ENCODE results near the gene B9D1. TPM values are rescaled to one million over a fixed set of nuclear protein-coding genes. Genes with fewer than 3 reads are reported as not detected.

The B9D1 gene
- total RNA-seq, 1 experiment from 2014 or later, result 20.0 TPM

GRCh38 chr17:19331543-19332245 is 30.8 kb downstream of the B9D1 start:
- H3K9ac ChIP-seq (ENCODE audit: low read length), result no peak overlapping the region
- ChIA-PET RAD21 (ENCODE audit: low non-redundant PET in 1 of 2, low total read pairs in 2 of 2, uncharacterized antibody in 2 of 2, unreplicated experiment in 2 of 2) (no interaction called here), CTCF (no interaction called here), POLR2A (no interaction called here)
- H3K4me2 ChIP-seq (ENCODE audit: low read length), result no peak overlapping the region
- no TSS peak for BruUV-seq (replicated peaks)
- no peaks in the 10 kb centered on the region for H3K79me2 ChIP-seq (ENCODE audit: insufficient read depth, low read length)
- H3K36me3 ChIP-seq (ENCODE audit: control insufficient read depth in 1 of 2, insufficient read depth in 2 of 2, low read length in 2 of 2), result peaks cover 4 to 22% of the 10 kb centered on the region in 2 experiments; a peak in 2 of 4 replicates
- H3K4me1 ChIP-seq (ENCODE audit: control insufficient read depth in 1 of 2, insufficient read depth in 2 of 2, low read length in 2 of 2), result peaks cover 14 to 17% of the 10 kb centered on the region in 2 experiments
- TF ChIP-seq ZFX (IDR thresholded peaks at IDR 0.05) (no peak), ZBTB33 (IDR thresholded peaks at IDR 0.05; ENCODE audit: extremely low read depth, insufficient replicate concordance, low read length) (no peak), SP1 (IDR thresholded peaks at IDR 0.05; ENCODE audit: low read depth) (no peak), ELF1 (IDR thresholded peaks at IDR 0.05; ENCODE audit: borderline replicate concordance, low read depth) (no peak), JUND (IDR thresholded peaks at IDR 0.05) (no peak), YY1 (IDR thresholded peaks at IDR 0.05; ENCODE audit: extremely low read depth, insufficient replicate concordance, low read depth, low read length) (no peak), EZH2 (IDR thresholded peaks at IDR 0.05) (no peak), SIN3A (IDR thresholded peaks at IDR 0.05; ENCODE audit: low read depth) (no peak), EZH2phosphoT487 (IDR thresholded peaks at IDR 0.05; ENCODE audit: borderline replicate concordance) (no peak), FOSL1 (IDR thresholded peaks at IDR 0.05; ENCODE audit: low read depth) (no peak), CEBPB (IDR thresholded peaks at IDR 0.05; ENCODE audit: low read depth) (no peak), RAD21 (IDR thresholded peaks at IDR 0.05; ENCODE audit: low read depth) (no peak), POLR2A (IDR thresholded peaks at IDR 0.05; ENCODE audit: borderline replicate concordance, extremely low read depth, insufficient read depth, insufficient read length) (no peak), TCF7L2 (IDR thresholded peaks at IDR 0.05; ENCODE audit: borderline replicate concordance, extremely low read depth, insufficient read depth, insufficient read length) (no peak), ATF3 (IDR thresholded peaks at IDR 0.05) (no peak), SRF (IDR thresholded peaks at IDR 0.05; ENCODE audit: low read depth) (no peak)
- TF ChIP-seq, protein P1, sequence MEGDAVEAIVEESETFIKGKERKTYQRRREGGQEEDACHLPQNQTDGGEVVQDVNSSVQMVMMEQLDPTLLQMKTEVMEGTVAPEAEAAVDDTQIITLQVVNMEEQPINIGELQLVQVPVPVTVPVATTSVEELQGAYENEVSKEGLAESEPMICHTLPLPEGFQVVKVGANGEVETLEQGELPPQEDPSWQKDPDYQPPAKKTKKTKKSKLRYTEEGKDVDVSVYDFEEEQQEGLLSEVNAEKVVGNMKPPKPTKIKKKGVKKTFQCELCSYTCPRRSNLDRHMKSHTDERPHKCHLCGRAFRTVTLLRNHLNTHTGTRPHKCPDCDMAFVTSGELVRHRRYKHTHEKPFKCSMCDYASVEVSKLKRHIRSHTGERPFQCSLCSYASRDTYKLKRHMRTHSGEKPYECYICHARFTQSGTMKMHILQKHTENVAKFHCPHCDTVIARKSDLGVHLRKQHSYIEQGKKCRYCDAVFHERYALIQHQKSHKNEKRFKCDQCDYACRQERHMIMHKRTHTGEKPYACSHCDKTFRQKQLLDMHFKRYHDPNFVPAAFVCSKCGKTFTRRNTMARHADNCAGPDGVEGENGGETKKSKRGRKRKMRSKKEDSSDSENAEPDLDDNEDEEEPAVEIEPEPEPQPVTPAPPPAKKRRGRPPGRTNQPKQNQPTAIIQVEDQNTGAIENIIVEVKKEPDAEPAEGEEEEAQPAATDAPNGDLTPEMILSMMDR (IDR thresholded peaks at IDR 0.05 in 2 of 3, conservative IDR thresholded peaks at IDR 0.05 in 1 of 3; ENCODE audit: borderline replicate concordance in 1 of 3, insufficient read depth in 1 of 3, low read depth in 2 of 3, low read length in 2 of 3), result no peak
- TF ChIP-seq, protein P2, sequence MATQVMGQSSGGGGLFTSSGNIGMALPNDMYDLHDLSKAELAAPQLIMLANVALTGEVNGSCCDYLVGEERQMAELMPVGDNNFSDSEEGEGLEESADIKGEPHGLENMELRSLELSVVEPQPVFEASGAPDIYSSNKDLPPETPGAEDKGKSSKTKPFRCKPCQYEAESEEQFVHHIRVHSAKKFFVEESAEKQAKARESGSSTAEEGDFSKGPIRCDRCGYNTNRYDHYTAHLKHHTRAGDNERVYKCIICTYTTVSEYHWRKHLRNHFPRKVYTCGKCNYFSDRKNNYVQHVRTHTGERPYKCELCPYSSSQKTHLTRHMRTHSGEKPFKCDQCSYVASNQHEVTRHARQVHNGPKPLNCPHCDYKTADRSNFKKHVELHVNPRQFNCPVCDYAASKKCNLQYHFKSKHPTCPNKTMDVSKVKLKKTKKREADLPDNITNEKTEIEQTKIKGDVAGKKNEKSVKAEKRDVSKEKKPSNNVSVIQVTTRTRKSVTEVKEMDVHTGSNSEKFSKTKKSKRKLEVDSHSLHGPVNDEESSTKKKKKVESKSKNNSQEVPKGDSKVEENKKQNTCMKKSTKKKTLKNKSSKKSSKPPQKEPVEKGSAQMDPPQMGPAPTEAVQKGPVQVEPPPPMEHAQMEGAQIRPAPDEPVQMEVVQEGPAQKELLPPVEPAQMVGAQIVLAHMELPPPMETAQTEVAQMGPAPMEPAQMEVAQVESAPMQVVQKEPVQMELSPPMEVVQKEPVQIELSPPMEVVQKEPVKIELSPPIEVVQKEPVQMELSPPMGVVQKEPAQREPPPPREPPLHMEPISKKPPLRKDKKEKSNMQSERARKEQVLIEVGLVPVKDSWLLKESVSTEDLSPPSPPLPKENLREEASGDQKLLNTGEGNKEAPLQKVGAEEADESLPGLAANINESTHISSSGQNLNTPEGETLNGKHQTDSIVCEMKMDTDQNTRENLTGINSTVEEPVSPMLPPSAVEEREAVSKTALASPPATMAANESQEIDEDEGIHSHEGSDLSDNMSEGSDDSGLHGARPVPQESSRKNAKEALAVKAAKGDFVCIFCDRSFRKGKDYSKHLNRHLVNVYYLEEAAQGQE (IDR thresholded peaks at IDR 0.05; ENCODE audit: low read depth), result no peak
- no peak overlapping the region for H3K27ac ChIP-seq (ENCODE audit: low read depth, low read length)
- H3K27me3 ChIP-seq (ENCODE audit: insufficient read depth, low read length), result no peaks in the 10 kb centered on the region
- H3K9me3 ChIP-seq (ENCODE audit: control insufficient read depth in 1 of 2, insufficient read depth in 1 of 2, low read depth in 1 of 2, low read length in 2 of 2), result no peaks in the 10 kb centered on the region
- H3K4me3 ChIP-seq (replicated peaks in 1 of 2; ENCODE audit: low read depth in 1 of 2, low read length in 2 of 2), result no peak overlapping the region
- no peaks in the 10 kb centered on the region for H3K9me2 ChIP-seq (ENCODE audit: insufficient read depth)
- intact Hi-C loops (cut with micrococcal nuclease), result no loop called here
- ATAC-seq, result no peak
- H4K20me1 ChIP-seq (ENCODE audit: insufficient read depth), result no peaks in the 10 kb centered on the region
- no peak for DNase-seq (ENCODE audit: low read depth, low spot score)
- no peak overlapping the region for H2AFZ ChIP-seq (ENCODE audit: low read depth, low read length, poor library complexity, severe bottlenecking)

Measured in HCT116 (cell line).